Pulmonary artery endothelial cell (primary cell): ENCODE measurements around the gene GRHL3. TPM values are rescaled to one million over a fixed set of nuclear protein-coding genes. Genes with fewer than 3 reads are reported as not detected.
"Not testable (repeated sequence)": the region's sequence is repeated elsewhere in the genome, so short reads cannot be mapped to it uniquely, and the experiment has no call there.

Experiments
- DNase-seq: peaks from one replicate; pipeline ENCODE4 v3.0.0-alpha.2; 2011; ENCODE audit warnings: low read depth, low spot score
- total RNA-seq: library from RNA; depleted of rRNA; stranded (reverse); fragments of >200 nt; gene quantifications from 2 replicates; pipeline ENCODE4 v1.2.3, GENCODE V29; 2014

The GRHL3 gene
- total RNA-seq, result not detected in 2 replicates

GRCh38 chr1:24319312-24319863 lies at the start of gene GRHL3:
GRHL3 (plus strand) TSS chr1:24319357; CDS start chr1:24319552, 195 bp downstream.
- no peak for DNase-seq

DNA sequence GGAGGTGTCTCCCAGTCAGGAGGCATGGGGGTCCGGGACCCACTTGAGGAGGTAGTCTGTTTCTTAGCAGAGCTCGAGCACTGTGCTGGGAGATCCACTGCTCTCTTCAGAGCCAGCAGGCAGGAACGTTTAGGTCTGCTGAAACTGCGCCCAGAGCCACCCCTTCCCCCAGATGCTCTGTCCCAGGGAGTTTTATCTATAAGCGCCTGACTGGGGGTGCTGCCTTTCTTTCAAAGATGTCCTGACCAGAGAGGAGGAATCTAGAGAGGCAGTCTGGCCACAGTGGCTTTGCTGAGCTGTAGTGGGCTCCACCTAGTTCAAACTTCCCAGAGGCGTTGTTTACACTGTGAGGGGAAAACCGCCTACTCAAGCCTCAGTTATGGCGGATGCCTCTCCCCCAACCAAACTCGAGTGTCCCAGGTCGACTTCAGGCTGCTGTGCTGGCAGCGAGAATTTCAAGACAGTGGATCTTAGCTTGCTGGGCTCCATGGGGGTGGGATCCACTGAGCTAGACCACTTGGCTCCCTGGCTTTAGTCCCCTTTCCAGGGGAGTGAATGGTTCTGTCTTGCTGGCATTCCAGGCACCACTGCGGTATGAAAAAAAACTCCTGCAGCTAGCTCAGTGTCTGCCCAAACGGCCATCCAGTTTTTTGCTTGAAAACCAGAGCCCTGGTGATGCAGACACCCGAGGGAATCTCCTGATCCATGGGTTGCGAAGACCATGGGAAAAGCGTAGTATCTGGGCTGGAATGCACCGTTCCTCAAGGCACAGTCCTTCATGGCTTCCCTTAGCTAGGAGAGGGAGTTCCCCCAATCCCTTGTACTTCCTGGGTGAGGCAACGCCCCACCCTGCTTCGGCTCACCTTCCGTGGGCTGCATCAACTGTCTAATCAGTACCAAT lies 44.7 kb upstream of the GRHL3 start:
- DNase-seq, result not testable (repeated sequence)

GRCh38 chr1:24275104-24275410 lies 44.1 kb upstream of the GRHL3 start:
- DNase-seq, result no peak

DNA sequence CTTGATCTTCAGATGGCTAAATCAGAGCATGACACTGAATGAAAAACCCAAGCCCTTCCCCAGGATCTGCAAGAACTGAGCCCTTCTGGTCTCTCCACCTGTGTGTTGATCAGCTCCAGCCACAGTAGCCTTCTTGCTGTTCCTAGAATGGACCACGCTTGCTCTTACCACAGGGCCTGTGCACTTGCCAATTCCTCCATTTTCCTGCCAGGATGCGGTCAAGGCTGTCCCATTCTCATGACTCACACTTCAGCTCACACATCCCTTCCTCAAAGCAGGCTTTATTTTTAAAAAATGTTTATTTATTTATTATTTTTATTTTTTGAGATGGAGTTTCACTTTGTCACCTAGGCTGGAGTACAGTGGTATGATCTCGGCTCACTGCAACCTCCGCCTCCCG lies 43.6 kb upstream of the GRHL3 start:
- DNase-seq, result no peak

- no peak for DNase-seq
These were observed 42.4 kb upstream of the GRHL3 start for GRCh38 chr1:24276791-24277190.

DNA sequence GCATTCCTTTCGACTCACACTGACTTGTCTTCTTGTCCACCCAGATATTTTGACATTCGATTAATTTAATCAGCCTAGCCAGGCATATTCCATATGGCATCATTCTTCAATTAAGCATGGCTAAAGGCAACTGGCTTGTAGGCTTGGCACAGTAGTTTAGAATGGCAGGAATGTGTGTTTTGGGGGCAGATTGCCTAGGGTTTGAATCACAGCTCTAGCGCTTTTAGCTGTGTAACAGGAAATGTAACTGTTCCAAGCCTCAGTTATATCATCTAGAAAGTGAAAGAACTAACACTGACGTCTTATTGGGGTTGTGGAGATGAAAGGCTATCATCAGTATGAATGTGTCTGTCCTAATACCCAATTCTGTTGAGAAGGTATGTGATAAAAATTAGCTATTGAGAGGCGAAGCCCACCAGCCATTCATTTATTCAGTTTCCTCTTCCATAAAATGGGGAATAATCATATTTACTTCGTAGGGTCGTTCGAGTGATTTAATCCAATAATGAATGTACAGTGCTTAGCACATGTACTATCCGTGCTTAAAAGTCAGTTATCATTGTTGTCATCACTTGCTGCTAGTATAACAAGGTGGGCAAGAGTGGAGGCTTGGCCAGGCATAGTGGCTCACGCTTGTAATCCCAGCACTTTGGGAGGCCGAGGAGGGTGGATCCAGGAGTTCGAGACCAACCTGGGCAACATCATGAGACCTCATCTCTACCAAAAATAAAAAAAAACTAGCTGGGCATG lies 41.6 kb upstream of the GRHL3 start:
- DNase-seq, result no peak

- DNase-seq, result no peak
These were observed 40.4 kb upstream of the GRHL3 start for GRCh38 chr1:24278726-24279125.

DNA sequence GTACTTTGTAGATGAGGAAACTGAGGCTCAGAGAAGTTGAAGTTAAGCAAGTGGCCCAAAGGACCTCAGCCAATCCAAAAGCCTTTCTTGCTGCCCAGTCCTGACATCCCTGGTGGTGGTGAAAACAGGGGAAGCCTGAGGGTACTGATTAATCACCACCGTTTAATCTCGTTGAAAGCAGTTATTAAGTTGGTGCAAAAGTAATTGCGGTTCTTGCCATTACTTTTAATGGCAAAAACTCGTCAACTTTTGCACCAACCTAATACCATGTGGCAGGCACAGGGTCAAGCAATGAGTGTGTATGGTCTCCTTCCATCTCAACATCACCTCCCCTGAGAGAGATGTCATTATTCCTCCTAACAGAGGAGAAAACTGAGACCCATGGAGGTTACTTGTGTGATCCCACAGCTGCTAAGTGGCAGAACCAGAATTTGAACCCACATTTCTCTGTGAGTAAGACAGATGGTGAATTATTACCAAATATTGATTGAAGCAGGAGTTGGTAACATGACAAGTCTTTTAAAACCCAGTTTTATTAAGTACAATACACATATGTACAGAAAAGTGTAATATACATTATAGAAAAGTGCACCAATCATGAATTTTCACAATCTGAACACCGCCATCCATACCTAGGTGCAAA lies 39.4 kb upstream of the GRHL3 start:
- DNase-seq, result no peak

- DNase-seq, result no peak
These were observed 37.6 kb upstream of the GRHL3 start for GRCh38 chr1:24281591-24281990.

GRCh38 chr1:24282491-24282890 lies 36.7 kb upstream of the GRHL3 start:
- no peak for DNase-seq

GRCh38 chr1:24283326-24284155 lies 35.6 kb upstream of the GRHL3 start:
- peak; percentile 46 for DNase-seq

DNA sequence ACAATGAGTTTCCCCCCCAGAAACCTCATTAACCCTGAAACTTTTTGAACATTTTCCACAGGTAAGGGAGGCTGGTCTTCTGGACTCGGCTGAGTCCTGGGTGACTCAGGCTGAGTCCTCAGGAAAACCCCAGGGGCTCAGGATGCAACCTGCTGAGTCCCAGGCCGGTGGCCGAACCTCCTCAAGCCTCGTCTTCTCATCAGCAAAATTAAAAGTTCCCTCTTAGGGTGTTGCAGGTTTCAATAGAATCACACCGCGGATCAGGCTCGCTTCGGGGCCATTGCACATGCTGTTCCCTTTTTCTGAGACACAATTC lies 35.0 kb upstream of the GRHL3 start:
- DNase-seq, result no peak

DNA sequence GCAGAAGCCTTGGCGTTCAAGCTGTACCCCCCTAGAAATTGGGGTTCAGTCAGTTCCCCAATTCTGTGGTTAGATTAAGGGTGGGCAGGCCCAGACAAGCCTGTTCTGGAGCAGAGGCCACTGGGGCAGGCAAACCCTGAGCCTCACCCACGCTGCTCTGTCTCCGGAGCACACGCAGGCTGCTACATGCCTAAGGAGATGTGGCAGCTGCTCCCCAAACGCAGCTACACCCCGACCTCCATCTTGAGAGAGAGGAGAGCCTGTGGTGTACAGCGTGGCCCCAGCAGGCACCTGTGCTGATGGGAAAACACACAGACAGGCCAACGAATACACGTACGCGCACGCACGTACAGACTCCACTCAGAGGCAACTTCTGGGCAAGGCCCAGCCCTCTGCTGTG lies 33.9 kb upstream of the GRHL3 start:
- no peak for DNase-seq

GRCh38 chr1:24286246-24287010 lies 32.7 kb upstream of the GRHL3 start:
- no peak for DNase-seq

GRCh38 chr1:24287779-24288178 lies 31.4 kb upstream of the GRHL3 start:
- not testable (repeated sequence) for DNase-seq

- DNase-seq, result no peak
These were observed 30.7 kb upstream of the GRHL3 start for GRCh38 chr1:24288479-24288878.

DNA sequence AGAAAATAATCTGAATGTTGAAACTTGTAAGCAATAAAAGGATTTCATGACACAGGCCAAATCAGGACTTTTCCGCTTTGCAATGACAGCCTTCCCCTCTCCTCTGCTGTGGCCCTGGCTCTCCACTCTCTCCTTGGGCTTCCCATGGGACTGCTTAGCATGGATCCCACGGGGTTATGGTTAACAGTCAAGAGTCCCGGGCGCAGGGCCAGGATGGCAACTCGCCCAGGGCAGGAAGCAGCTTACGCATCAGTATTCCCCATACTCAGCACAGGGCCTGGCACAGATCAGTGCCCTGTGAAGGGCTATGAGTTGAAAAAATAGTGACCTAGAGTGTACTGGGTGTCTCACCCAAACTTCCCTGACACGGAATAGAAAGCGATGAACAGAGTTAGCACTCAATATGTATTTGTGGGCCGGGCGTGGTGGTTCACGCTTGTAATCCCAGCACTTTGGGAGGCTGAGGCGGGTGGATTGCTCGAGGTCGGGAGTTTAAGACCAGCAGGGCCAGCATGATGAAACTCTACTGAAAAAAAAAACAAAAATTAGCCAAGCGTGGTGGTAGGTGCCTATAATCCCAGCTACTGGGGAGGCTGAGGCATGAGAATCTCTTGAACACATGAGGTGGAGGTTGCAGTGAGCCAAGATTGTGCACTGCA lies 29.1 kb upstream of the GRHL3 start:
- DNase-seq, result peak; percentile 77

DNA sequence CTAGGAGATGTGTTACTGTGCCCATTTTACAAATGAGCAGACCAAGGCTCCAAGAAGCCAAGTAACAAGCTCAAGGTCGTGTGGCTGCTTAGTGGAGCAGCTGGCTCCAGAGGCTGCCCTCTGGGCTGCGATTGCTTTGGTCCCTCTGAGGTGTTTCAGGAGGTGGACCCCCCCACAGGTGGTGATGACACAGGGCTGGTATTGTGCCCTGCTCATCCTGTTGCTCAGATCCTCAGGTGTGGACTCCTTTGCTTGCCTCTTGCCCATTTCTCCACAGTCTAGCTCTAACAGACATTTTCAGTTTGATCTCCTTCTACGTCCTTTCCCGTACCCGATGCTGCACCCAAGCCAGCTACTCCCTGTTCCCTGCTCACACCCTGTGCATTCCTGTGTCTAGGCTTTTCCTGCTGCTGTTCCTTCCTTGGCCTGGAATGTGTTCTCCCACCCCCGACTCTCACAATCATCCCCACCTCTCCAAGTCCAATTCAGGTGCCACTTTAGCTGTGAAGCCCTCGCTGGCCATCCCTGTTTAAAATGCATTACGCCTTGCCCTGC lies 28.1 kb upstream of the GRHL3 start:
- no peak for DNase-seq

GRCh38 chr1:24292103-24292502 lies 27.1 kb upstream of the GRHL3 start:
- no peak for DNase-seq

DNA sequence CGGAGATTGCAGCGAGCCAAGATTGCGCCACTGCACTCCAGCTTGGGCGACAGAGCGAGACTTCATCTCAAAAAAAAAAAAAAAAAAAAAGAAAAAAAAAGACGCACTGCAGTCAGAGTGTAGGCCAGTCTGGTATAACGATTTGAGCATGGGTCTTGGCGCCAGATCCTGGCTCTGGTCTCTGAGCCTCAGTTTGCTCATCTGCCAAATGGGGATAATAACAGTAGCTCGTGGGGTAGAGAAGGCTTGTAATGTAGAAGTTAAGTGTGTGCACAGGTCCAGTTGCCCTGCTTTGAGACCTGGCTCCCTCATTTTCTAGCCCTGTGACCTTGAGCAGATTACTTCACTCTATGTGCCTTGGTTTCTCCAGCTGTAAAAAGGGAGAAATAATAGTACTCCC lies 26.3 kb upstream of the GRHL3 start:
- no peak for DNase-seq
